DOHH2 (cell line): ENCODE results near the gene CNTN5.

Experiments used
- CTCF ChIP-seq: fragments of 200-600 bp; sonication (generic); IDR thresholded peaks from one replicate; pipeline ENCODE4 v1.5.1; 2014; ENCODE audit warnings: antibody characterized with exemption, mild to moderate bottlenecking, low read depth, low read length; ENCODE audit not compliant: poor library complexity, severe bottlenecking
- EZH2phosphoT487 ChIP-seq: fragments of 200-600 bp; sonication (generic); IDR thresholded peaks from 2 replicates; pipeline ENCODE4 v1.6.1; 2017; ENCODE audit warnings: borderline replicate concordance, mild to moderate bottlenecking, antibody characterized with exemption, low read length, moderate library complexity, mixed read lengths

- TF ChIP-seq CTCF = no peak
- no peak for TF ChIP-seq EZH2phosphoT487
Observed at GRCh38 chr11:99795999-99796398, 775.2 kb downstream of the CNTN5 start.
